ENCODE data around the gene ATF7. TPM values are rescaled to one million over a fixed set of nuclear protein-coding genes. Genes with fewer than 3 reads are reported as not detected.

ATF7 gene
- polyA plus RNA-seq, 1 of the 3 experiments (the other 2 are of a cell fraction) = 12.8 TPM

- Histone ChIP-seq H3F3A (replicated peaks; ENCODE audit: insufficient read depth) (peaks cover 24% of the 10 kb centered on the region), H3K27ac (ENCODE audit: low read depth in 2 of 2, low read length in 1 of 2) (peak within 1 kb of the TSS; percentile 94 to 100), H3K4me3 (ENCODE audit: low read depth in 2 of 2, low read length in 1 of 2) (peak within 1 kb of the TSS; percentile 52 to 75), H3K27me3 (ENCODE audit: insufficient read depth) (no peaks in the 10 kb centered on the region), H3K4me2 (peak within 1 kb of the TSS; percentile 96), H2AFZ (ENCODE audit: low read depth) (peak within 1 kb of the TSS; percentile 94), H3K9me2 (no peaks in the 10 kb centered on the region), H3K79me2 (ENCODE audit: insufficient read depth) (peaks cover 48% of the 10 kb centered on the region), H3K9me3 (no peaks in the 10 kb centered on the region), H3K36me3 (replicated peaks in 1 of 2; ENCODE audit: control insufficient read depth in 1 of 2, insufficient read depth in 2 of 2, low read length in 1 of 2) (peaks cover 9 to 31% of the 10 kb centered on the region in 2 experiments), H3K4me1 (ENCODE audit: control insufficient read depth in 1 of 2, insufficient read depth in 2 of 2, low read depth in 1 of 2, low read length in 1 of 2) (peaks cover 33 to 37% of the 10 kb centered on the region in 2 experiments), H4K20me1 (ENCODE audit: insufficient read depth) (no peaks in the 10 kb centered on the region), H3K9ac (peak within 1 kb of the TSS; percentile 93)
- POLR2A ChIA-PET = interaction anchor here (0.6 to 2.8 kb wide), 23 partner anchors 8 to 899 kb away, joined by 3 to 18 read pairs (median 5); partner anchors contain the start of genes AAAS, ATP5MC2, ESPL1 and PRR13
- DNase-seq = peak; percentile 92
- 2% methylated on average over 49 of the region's 74 CpGs for WGBS (ENCODE audit: low lambda C conversion rate)
- CTCF ChIA-PET = interaction anchor here (0.6 to 8.2 kb wide), 11 partner anchors 8 to 178 kb away, joined by 3 to 46 read pairs (median 4); partner anchors contain the start of gene AAAS
- TF ChIP-seq MEF2A (IDR thresholded peaks at IDR 0.05; ENCODE audit: borderline replicate concordance, low read depth) (no peak), CHD2 (IDR thresholded peaks at IDR 0.05; ENCODE audit: low read length, partially characterized antibody) (peak; percentile 61), TEAD4 (IDR thresholded peaks at IDR 0.05; ENCODE audit: borderline replicate concordance, insufficient read depth) (no peak), IRF3 (IDR thresholded peaks at IDR 0.05; ENCODE audit: low read depth, low read length) (peak; percentile 34; the same call in 1 of the 2 replicates), SIN3A (IDR thresholded peaks at IDR 0.05; ENCODE audit: borderline replicate concordance, low read depth, low read length) (0 out of 2 replicates have a peak, but pooled peaks have one; percentile 27), SMC3 (IDR thresholded peaks at IDR 0.05; ENCODE audit: low read depth, low read length) (no peak), FOSL2 (IDR thresholded peaks at IDR 0.05; ENCODE audit: borderline replicate concordance, low read depth) (no peak), MAX (IDR thresholded peaks at IDR 0.05; ENCODE audit: low read depth) (peak; percentile 94), RXRA (IDR thresholded peaks at IDR 0.05; ENCODE audit: borderline replicate concordance, low read depth) (no peak), RFX5 (IDR thresholded peaks at IDR 0.05; ENCODE audit: low read length) (peak; percentile 49; the same call in 1 of the 2 replicates), TCF12 (IDR thresholded peaks at IDR 0.05) (peak; percentile 18; the same call in 1 of the 2 replicates), RCOR1 (IDR thresholded peaks at IDR 0.05; ENCODE audit: low read length) (no peak), TAF1 (IDR thresholded peaks at IDR 0.05; ENCODE audit: borderline replicate concordance, low read depth, low read length) (peak; percentile 33), GATA2 (CRISPR knock-in tag; IDR thresholded peaks at IDR 0.05) (no peak), FOXM1 (IDR thresholded peaks at IDR 0.05; ENCODE audit: low read depth) (no peak), REST (IDR thresholded peaks at IDR 0.05; ENCODE audit: low read depth, low read length) (peak; percentile 11; the same call in 1 of the 2 replicates), GABPA (IDR thresholded peaks at IDR 0.05; ENCODE audit: low read depth) (0 out of 2 replicates have a peak, but pooled peaks have one; percentile 27), USF2 (IDR thresholded peaks at IDR 0.05; ENCODE audit: borderline replicate concordance, low read depth, low read length) (no peak; the same call in 1 of the 2 replicates), CTCF (IDR thresholded peaks at IDR 0.05) (no peak), RAD21 (IDR thresholded peaks at IDR 0.05; ENCODE audit: low read length) (no peak), JUND (IDR thresholded peaks at IDR 0.05) (no peak), POLR2AphosphoS5 (IDR thresholded peaks at IDR 0.05; ENCODE audit: low read depth, low read length) (peak; percentile 87), YY1 (IDR thresholded peaks at IDR 0.05; ENCODE audit: low read depth) (peak; percentile 73), PBX3 (IDR thresholded peaks at IDR 0.05) (no peak; the same call in 1 of the 2 replicates)
Observed at GRCh38 chr12:53500776-53501614, 125.2 kb downstream of the ATF7 start, which contains the start of gene TARBP2. Gene TARBP2, plus strand, starts transcription at chr12:53501283. Its CDS starts 126 bp downstream, at chr12:53501409.

Data from SK-N-SH (cell line).